H1 (cell line): ENCODE data around the gene TSPAN32. TPM values are rescaled to one million over a fixed set of nuclear protein-coding genes. Genes with fewer than 3 reads are reported as not detected.

Experiments used
- CTCF ChIA-PET: fragments of 300-600 bp; sonication (Branson Sonifier 250); formaldehyde crosslinking; loops from one replicate; lab custom pipeline; 2021; ENCODE audit not compliant: partially characterized antibody; lab: Charles Lee
- POLR2A ChIA-PET: fragments of 300-600 bp; sonication (Branson Sonifier 250); formaldehyde crosslinking; loops from one replicate; lab custom pipeline; 2021; ENCODE audit warnings: inconsistent platforms; ENCODE audit not compliant: partially characterized antibody; lab: Charles Lee
- DNase-seq, 2 experiments: peaks; one replicate each; pipeline versions ENCODE4 v3.0.0 to v3.0.0-alpha.2; 2010 to 2022; ENCODE audit warnings: low spot score in 2 of 2, low read depth in 1 of 2, mixed read lengths in 1 of 2
- FAIRE-seq: peaks from 2 replicates; lab custom pipeline; 2011; peaks lifted over from hg19 to GRCh38; lab: Jason Lieb, UNC
- H2AFZ ChIP-seq: 2 replicates; pipeline ENCODE4 v1.8.1; 2012; ENCODE audit warnings: low read length, inconsistent platforms
- H2AK5ac ChIP-seq: 2 replicates; pipeline ENCODE4 v1.6.1; 2013; ENCODE audit warnings: low read depth, low read length
- H2BK120ac ChIP-seq: replicated peaks from 2 replicates; pipeline ENCODE3; 2013; ENCODE audit warnings: low read depth, low read length, inconsistent platforms
- H2BK12ac ChIP-seq: 2 replicates; pipeline ENCODE4 v1.6.1; 2013; ENCODE audit warnings: low read depth, low read length
- H2BK15ac ChIP-seq: 2 replicates; pipeline ENCODE4 v1.6.1; 2013; ENCODE audit warnings: low read length
- H2BK20ac ChIP-seq: 2 replicates; pipeline ENCODE4 v1.6.1; 2013; ENCODE audit warnings: low read length
- H2BK5ac ChIP-seq: 2 replicates; pipeline ENCODE4 v1.6.1; 2013; ENCODE audit warnings: low read depth, low read length
- H3K14ac ChIP-seq: 2 replicates; pipeline ENCODE4 v1.6.1; 2013; ENCODE audit warnings: inconsistent platforms; ENCODE audit not compliant: insufficient read length
- H3K18ac ChIP-seq: 2 replicates; pipeline ENCODE4 v1.6.1; 2013; ENCODE audit warnings: low read length; ENCODE audit errors: extremely low read depth
- H3K23ac ChIP-seq: 2 replicates; pipeline ENCODE4 v1.6.1; 2013; ENCODE audit warnings: inconsistent platforms; ENCODE audit not compliant: insufficient read length
- H3K23me2 ChIP-seq: 2 replicates; pipeline ENCODE4 v1.6.1; 2013; ENCODE audit warnings: low read depth, low read length
- H3K27ac ChIP-seq: 2 replicates; pipeline ENCODE4 v1.6.1; 2011; ENCODE audit warnings: low read depth, low read length, inconsistent platforms
- H3K27me3 ChIP-seq, 4 experiments: replicated peaks in 1 of 4; 1 replicate in 1 of 4; 2 replicates in 3 of 4; pipeline versions ENCODE4 v1.6.1 to v1.8.1; 2011 to 2013; ENCODE audit warnings: low read length in 3 of 4, mild to moderate bottlenecking in 3 of 4, inconsistent platforms in 2 of 4, mixed read lengths in 2 of 4, moderate library complexity in 1 of 4; ENCODE audit not compliant: control insufficient read depth in 3 of 4, insufficient read depth in 3 of 4; ENCODE audit errors: extremely low read depth in 1 of 4
- H3K36me3 ChIP-seq, 4 experiments: 2 replicates each; pipeline versions ENCODE4 v1.6.1 to v1.8.1; 2011 to 2013; ENCODE audit warnings: mild to moderate bottlenecking in 4 of 4, low read length in 3 of 4, moderate library complexity in 2 of 4, control low read depth in 1 of 4, inconsistent platforms in 1 of 4; ENCODE audit not compliant: insufficient read depth in 4 of 4, control insufficient read depth in 2 of 4
- H3K4ac ChIP-seq: replicated peaks from 2 replicates; pipeline ENCODE3; 2013; ENCODE audit warnings: low read length, low read depth, mixed read lengths, inconsistent platforms; ENCODE audit not compliant: insufficient read length
- H3K4me1 ChIP-seq, 4 experiments: replicated peaks in 1 of 4; 1 replicate in 1 of 4; 2 replicates in 3 of 4; pipeline versions ENCODE4 v1.6.1 to v1.8.1; 2011 to 2013; ENCODE audit warnings: low read length in 3 of 4, inconsistent platforms in 2 of 4, mixed read lengths in 1 of 4; ENCODE audit not compliant: insufficient read depth in 4 of 4, control insufficient read depth in 3 of 4
- H3K4me2 ChIP-seq, 2 experiments: 2 replicates each; pipeline versions ENCODE4 v1.6.1 to v1.8.1; 2011 to 2013; ENCODE audit warnings: low read depth in 2 of 2, low read length in 2 of 2, control low read depth in 1 of 2, inconsistent platforms in 1 of 2, mild to moderate bottlenecking in 1 of 2; ENCODE audit not compliant: insufficient read depth in 1 of 2
- H3K4me3 ChIP-seq, 4 experiments: fragments of 200-600, 300-600 bp in 1 of 4; sonication (generic), shearing (Covaris generic), sonication (Bioruptor Twin) in 1 of 4; 2 replicates each; pipeline versions ENCODE4 v1.5.1 to v1.8.1; 2011 to 2016; ENCODE audit warnings: low read length in 4 of 4, low read depth in 3 of 4, control low read depth in 2 of 4, inconsistent platforms in 2 of 4, mild to moderate bottlenecking in 2 of 4, mixed read lengths in 1 of 4, moderate library complexity in 1 of 4; ENCODE audit not compliant: insufficient read depth in 2 of 4; ENCODE audit errors: extremely low read depth in 1 of 4
- H3K56ac ChIP-seq: replicated peaks from 2 replicates; pipeline ENCODE3; 2013; ENCODE audit warnings: low read depth, mild to moderate bottlenecking, mixed read lengths, low read length, inconsistent platforms; ENCODE audit not compliant: insufficient read length
- H3K79me1 ChIP-seq: 2 replicates; pipeline ENCODE4 v1.6.1; 2013; ENCODE audit warnings: low read depth, low read length, control low read depth
- H3K79me2 ChIP-seq, 2 experiments: 2 replicates each; pipeline versions ENCODE4 v1.6.1 to v1.8.1; 2012 to 2013; ENCODE audit warnings: low read length in 2 of 2, mild to moderate bottlenecking in 2 of 2, inconsistent platforms in 1 of 2; ENCODE audit not compliant: insufficient read depth in 2 of 2, control insufficient read depth in 1 of 2
- H3K9ac ChIP-seq, 4 experiments: replicated peaks in 1 of 4; 1 replicate in 1 of 4; 2 replicates in 3 of 4; pipeline versions ENCODE4 v1.6.1 to v1.8.1; 2011 to 2013; ENCODE audit warnings: low read depth in 3 of 4, low read length in 3 of 4, control low read depth in 2 of 4, mild to moderate bottlenecking in 2 of 4, moderate library complexity in 2 of 4, inconsistent platforms in 1 of 4; ENCODE audit errors: extremely low read depth in 1 of 4
- H3K9me3 ChIP-seq, 2 experiments: 2 replicates each; pipeline versions ENCODE4 v1.6.1 to v1.8.1; 2012 to 2013; ENCODE audit warnings: mild to moderate bottlenecking in 2 of 2, moderate library complexity in 2 of 2, control low read depth in 1 of 2, inconsistent platforms in 1 of 2, low read depth in 1 of 2, low read length in 1 of 2, mixed read lengths in 1 of 2; ENCODE audit not compliant: insufficient read depth in 2 of 2
- H4K20me1 ChIP-seq, 2 experiments: replicated peaks in 1 of 2; 2 replicates each; pipeline versions ENCODE3 to v1.8.1; 2011 to 2013; ENCODE audit warnings: inconsistent platforms in 2 of 2, low read length in 2 of 2, mild to moderate bottlenecking in 1 of 2; ENCODE audit not compliant: insufficient read depth in 2 of 2, control insufficient read depth in 1 of 2
- H4K5ac ChIP-seq: 2 replicates; pipeline ENCODE4 v1.6.1; 2013; ENCODE audit warnings: low read length, low read depth, mixed read lengths, inconsistent platforms; ENCODE audit not compliant: insufficient read length
- H4K8ac ChIP-seq: 2 replicates; pipeline ENCODE4 v1.8.0; 2013; ENCODE audit warnings: mild to moderate bottlenecking, moderate library complexity, low read length, inconsistent platforms; ENCODE audit not compliant: insufficient read depth; ENCODE audit errors: extremely low read depth
- H4K91ac ChIP-seq: replicated peaks from 2 replicates; pipeline ENCODE3; 2013; ENCODE audit warnings: low read length, mixed read lengths, inconsistent platforms; ENCODE audit not compliant: insufficient read length
- ATF3 ChIP-seq: IDR thresholded peaks from 2 replicates; pipeline ENCODE4 v1.6.1; 2011; ENCODE audit warnings: low read depth, mild to moderate bottlenecking, low read length; ENCODE audit not compliant: insufficient read depth
- E2F6 ChIP-seq: IDR thresholded peaks from 2 replicates; pipeline ENCODE4 v1.6.1; 2012; ENCODE audit warnings: inconsistent platforms
- JUN ChIP-seq: IDR thresholded peaks from 2 replicates; pipeline ENCODE4 v1.6.1; 2011; ENCODE audit warnings: low read depth, mild to moderate bottlenecking, improper control_type of control experiment, low read length
- MAFK ChIP-seq: IDR thresholded peaks from 2 replicates; pipeline ENCODE4 v1.6.1; 2012; ENCODE audit warnings: low read depth, mild to moderate bottlenecking, improper control_type of control experiment, low read length
- NRF1 ChIP-seq: IDR thresholded peaks from 2 replicates; pipeline ENCODE4 v1.6.1; 2011; ENCODE audit warnings: mild to moderate bottlenecking, low read depth, low read length, improper control_type of control experiment
- POU5F1 ChIP-seq: IDR thresholded peaks from 2 replicates; pipeline ENCODE4 v1.6.1; 2011; ENCODE audit warnings: low read depth, mild to moderate bottlenecking, low read length, moderate library complexity
- RFX5 ChIP-seq: IDR thresholded peaks from 2 replicates; pipeline ENCODE4 v1.6.1; 2011; ENCODE audit warnings: low read depth, low read length, improper control_type of control experiment, borderline replicate concordance
- SP1 ChIP-seq: IDR thresholded peaks from 2 replicates; pipeline ENCODE4 v1.6.1; 2011; ENCODE audit warnings: low read depth, low read length
- SRF ChIP-seq: IDR thresholded peaks from 2 replicates; pipeline ENCODE4 v1.6.1; 2011; ENCODE audit warnings: mild to moderate bottlenecking, low read depth, low read length, moderate library complexity
- TAF7 ChIP-seq: optimal IDR thresholded peaks from 2 replicates; pipeline ENCODE3; 2011; ENCODE audit warnings: low read depth, mild to moderate bottlenecking, inconsistent platforms, low read length, moderate library complexity, borderline replicate concordance
- WGBS, 2 experiments: shearing (Covaris generic) in 1 of 2; methylation state at CpG; one replicate each; pipeline versions ENCODE4 v1.1.6 to v1.1.7; 2013 to 2015; ENCODE audit warnings: low lambda C conversion rate in 2 of 2, mixed read lengths in 2 of 2, inconsistent platforms in 1 of 2, low coverage in 1 of 2, missing lambda C conversion rate in 1 of 2; ENCODE audit not compliant: insufficient replicate concordance in 2 of 2, insufficient coverage in 1 of 2, insufficient read length in 1 of 2; ENCODE audit errors: extremely low coverage in 1 of 2, missing lambda C conversion rate in 1 of 2; 5-methylcytosine and 5-hydroxymethylcytosine counted together
- polyA plus RNA-seq, 7 experiments: library from polyadenylated mRNA; depleted of rRNA in 3 of 7; stranded (reverse) in 5 of 7; unstranded in 2 of 7; fragments of >200 nt in 5 of 7; fragments of 200-250 nt in 2 of 7; gene quantifications; 1 replicate in 5 of 7; 2 replicates in 1 of 7; 4 replicates in 1 of 7; pipeline versions ENCODE4 v1.2.1 to v1.2.3, GENCODE V29; 2011 to 2013; ENCODE audit warnings: missing spikeins in 2 of 7, mixed read lengths in 2 of 7
- total RNA-seq: library from RNA; stranded (reverse); fragmentation: NEBNext Ultra II Directional; extraction: Animal tissue kit (Norgen Biotek cat#: 25700); gene quantifications from 2 replicates; pipeline ENCODE4 v1.2.1, GENCODE V29; 2021

The TSPAN32 gene
- total and polyA plus RNA-seq, 2 of the 8 experiments (the other 6 are each of a cell fraction or from before 2014, with no cell fraction given), result not detected

GRCh38 chr11:2306452-2306823, 4.6 kb downstream of the TSPAN32 start:
- no peak overlapping the region for H3K4me2 ChIP-seq
- H2AK5ac ChIP-seq, result no peak overlapping the region
- no peak for TF ChIP-seq JUN
- no peak for TF ChIP-seq E2F6
- TF ChIP-seq NRF1, result no peak
- TF ChIP-seq RFX5, result no peak
- TF ChIP-seq MAFK, result no peak
- no peak for TF ChIP-seq ATF3
- no peak for TF ChIP-seq SRF
- TF ChIP-seq TAF7, result no peak
- no peak for TF ChIP-seq SP1
- no peak for TF ChIP-seq POU5F1
- H2BK15ac ChIP-seq, result no peak overlapping the region
- ChIA-PET POLR2A (interaction anchor here (0.6 to 2.4 kb wide), 4 partner anchors 72 to 114 kb away, joined by 3 to 14 read pairs (median 7); partner anchors contain the start of gene TSSC4), CTCF (interaction anchor here (0.6 to 14.9 kb wide), 29 partner anchors 11 to 225 kb away, joined by 3 to 333 read pairs (median 10); partner anchors contain the start of genes CD81 and TSSC4)
- H3K79me1 ChIP-seq, result no peaks in the 10 kb centered on the region
- DNase-seq, result no peak
- no peak overlapping the region for H2AFZ ChIP-seq
- H3K4ac ChIP-seq, result no peak overlapping the region
- no peak overlapping the region for H3K14ac ChIP-seq
- H3K9ac ChIP-seq, result no peak overlapping the region
- no peak overlapping the region for H2BK120ac ChIP-seq
- H3K9me3 ChIP-seq, result no peaks in the 10 kb centered on the region
- no peak for FAIRE-seq
- no peak overlapping the region for H3K23ac ChIP-seq
- no peaks in the 10 kb centered on the region for H3K79me2 ChIP-seq
- no peak overlapping the region for H3K56ac ChIP-seq
- H3K27me3 ChIP-seq, result no peaks in the 10 kb centered on the region
- peaks cover 0 to 3% (median 0%) of the 10 kb centered on the region in 4 experiments; a peak in 1 of 7 replicates for H3K4me1 ChIP-seq
- H3K4me3 ChIP-seq, result no peak overlapping the region
- H3K36me3 ChIP-seq, result no peaks in the 10 kb centered on the region
- no peak overlapping the region for H2BK12ac ChIP-seq
- WGBS, 2 experiments, result 82% methylated on average over 4 of the region's 4 CpGs; no CpG with 5 or more reads in 1 of the 2 experiments
- H2BK20ac ChIP-seq, result no peak overlapping the region
- peaks cover 0 to 5% of the 10 kb centered on the region in 2 experiments for H4K20me1 ChIP-seq
- H2BK5ac ChIP-seq, result no peak overlapping the region
- H4K91ac ChIP-seq, result no peak overlapping the region
- no peak overlapping the region for H4K5ac ChIP-seq
- H4K8ac ChIP-seq, result no peak overlapping the region
- H3K18ac ChIP-seq, result no peak overlapping the region
- no peak overlapping the region for H3K27ac ChIP-seq
- no peaks in the 10 kb centered on the region for H3K23me2 ChIP-seq
